Progenitor cell of endocrine pancreas (in vitro differentiated cells): Measurements from ENCODE around the gene EXD3. TPM values are rescaled to one million over a fixed set of nuclear protein-coding genes. Genes with fewer than 3 reads are reported as not detected.

ENCODE experiments used
- DNase-seq: peaks from one replicate; pipeline ENCODE4 v3.0.0; 2021; ENCODE audit warnings: low spot score; ENCODE audit not compliant: unreplicated experiment
- H3K27ac Mint-ChIP-seq: 2 replicates; pipeline ENCODE4 v1.8.0; 2021; ENCODE audit warnings: mild to moderate bottlenecking, moderate library complexity, mixed read lengths
- H3K27me3 Mint-ChIP-seq: 2 replicates; pipeline ENCODE4 v1.8.0; 2021; ENCODE audit warnings: mixed read lengths
- H3K36me3 Mint-ChIP-seq: 2 replicates; pipeline ENCODE4 v1.8.0; 2022; ENCODE audit warnings: mixed read lengths; ENCODE audit not compliant: insufficient read depth
- H3K4me1 Mint-ChIP-seq: 2 replicates; pipeline ENCODE4 v1.8.0; 2021; ENCODE audit warnings: low read depth, mixed read lengths
- H3K4me3 Mint-ChIP-seq: 2 replicates; pipeline ENCODE4 v1.8.0; 2021; ENCODE audit warnings: low read depth, mild to moderate bottlenecking, moderate library complexity, mixed read lengths
- H3K9me3 Mint-ChIP-seq: 2 replicates; pipeline ENCODE4 v1.8.0; 2021; ENCODE audit warnings: low read depth, mixed read lengths
- CTCF ChIP-seq: fragments of 200-600 bp; sonication (generic); IDR thresholded peaks from one replicate; pipeline ENCODE4 v1.5.0; 2021; ENCODE audit warnings: antibody characterized with exemption, mild to moderate bottlenecking; ENCODE audit not compliant: unreplicated experiment
- total RNA-seq: library from RNA; stranded (reverse); gene quantifications from 2 replicates; pipeline ENCODE4 v1.2.1, GENCODE V29; 2021

EXD3 gene
- total RNA-seq, 1 donor from 2014 or later = 31.7 TPM

- H3K4me1 Mint-ChIP-seq = peaks cover 3% of the 10 kb centered on the region
- no peaks in the 10 kb centered on the region for H3K36me3 Mint-ChIP-seq
- peak overlapping the region; percentile 52 for H3K27ac Mint-ChIP-seq
- no peak overlapping the region for H3K4me3 Mint-ChIP-seq
- TF ChIP-seq CTCF = no peak
- no peaks in the 10 kb centered on the region for H3K9me3 Mint-ChIP-seq
- no peak for DNase-seq
- peaks cover 5% of the 10 kb centered on the region for H3K27me3 Mint-ChIP-seq
These were observed 16.3 kb upstream of the EXD3 start for GRCh38 chr9:137439158-137439714.

- Mint-ChIP-seq H3K4me3 (no peak overlapping the region), H3K4me1 (peaks cover 3% of the 10 kb centered on the region), H3K27ac (no peak overlapping the region), H3K27me3 (peaks cover 5% of the 10 kb centered on the region), H3K9me3 (no peaks in the 10 kb centered on the region), H3K36me3 (no peaks in the 10 kb centered on the region)
- no peak for DNase-seq
- TF ChIP-seq CTCF = no peak
These were observed 15.7 kb upstream of the EXD3 start for GRCh38 chr9:137438591-137439157.

- no peak for TF ChIP-seq CTCF
- peaks cover 3% of the 10 kb centered on the region for H3K4me1 Mint-ChIP-seq
- no peak overlapping the region for H3K4me3 Mint-ChIP-seq
- no peaks in the 10 kb centered on the region for H3K9me3 Mint-ChIP-seq
- peaks cover 2% of the 10 kb centered on the region for H3K27me3 Mint-ChIP-seq
- no peaks in the 10 kb centered on the region for H3K36me3 Mint-ChIP-seq
- DNase-seq = no peak
- no peak overlapping the region for H3K27ac Mint-ChIP-seq
These were observed 15.0 kb upstream of the EXD3 start for GRCh38 chr9:137437691-137438590.

- Mint-ChIP-seq H3K27ac (no peak overlapping the region), H3K9me3 (no peaks in the 10 kb centered on the region), H3K4me3 (no peak overlapping the region), H3K36me3 (no peaks in the 10 kb centered on the region), H3K27me3 (peaks cover 1% of the 10 kb centered on the region), H3K4me1 (peaks cover 3% of the 10 kb centered on the region)
- peak; percentile 9 for DNase-seq
- no peak for TF ChIP-seq CTCF
These were observed 14.0 kb upstream of the EXD3 start for GRCh38 chr9:137436761-137437600.
